RKO (cell line): ENCODE measurements around the gene COL26A1.
"Not testable (repeated sequence)": the region's sequence is repeated elsewhere in the genome, so short reads cannot be mapped to it uniquely, and the experiment has no call there.

Experiments used
- DNase-seq: peaks from one replicate; pipeline ENCODE4 v3.0.0-alpha.2; 2016; ENCODE audit warnings: low spot score

Gene COL26A1

GRCh38 chr7:101598986-101599771 is 236.5 kb downstream of the COL26A1 start:
- no peak for DNase-seq

- no peak for DNase-seq
Measured at GRCh38 chr7:101599787-101600186, 237.1 kb downstream of the COL26A1 start.

GRCh38 chr7:101602082-101602481 is 239.4 kb downstream of the COL26A1 start:
- no peak for DNase-seq

- peak; percentile 75 for DNase-seq
Measured at GRCh38 chr7:101602484-101603241, 240.0 kb downstream of the COL26A1 start.

GRCh38 chr7:101604331-101604933 is 241.8 kb downstream of the COL26A1 start:
- no peak for DNase-seq

GRCh38 chr7:101604934-101605332 is 242.3 kb downstream of the COL26A1 start:
- not testable (repeated sequence) for DNase-seq

GRCh38 chr7:101605611-101606497 is 243.2 kb downstream of the COL26A1 start:
- DNase-seq, result no peak

GRCh38 chr7:101606498-101606923 is 243.8 kb downstream of the COL26A1 start:
- no peak for DNase-seq
